ENCODE measurements around the gene RASGEF1C. TPM values are rescaled to one million over a fixed set of nuclear protein-coding genes. Genes with fewer than 3 reads are reported as not detected.
"Not testable (repeated sequence)": the region's sequence is repeated elsewhere in the genome, so short reads cannot be mapped to it uniquely, and the experiment has no call there.

Gene RASGEF1C
- total and polyA plus RNA-seq, 10 of the 15 experiments (the other 5 are each of a cell fraction or from before 2014, with no cell fraction given) = not detected

GRCh38 chr5:180210961-180211760 lies 2.1 kb upstream of the RASGEF1C start (continued):
- no peak for TF ChIP-seq E4F1 (IDR thresholded peaks at IDR 0.05; ENCODE audit: borderline replicate concordance, partially characterized antibody)

- in situ Hi-C loops (cut with MboI); H3K9me3 ChIP-seq (replicated peaks; ENCODE audit: control insufficient read depth, insufficient read depth, low read length); RAD21 ChIA-PET (ENCODE audit: unreplicated experiment); SMC1A ChIA-PET (ENCODE audit: uncharacterized antibody, unreplicated experiment); ATAC-seq; H3K4me2 ChIP-seq (ENCODE audit: control insufficient read depth, insufficient read depth); H3K79me2 ChIP-seq (ENCODE audit: control insufficient read depth, insufficient read depth, low read length); H3K27ac ChIP-seq (ENCODE audit: control insufficient read depth, insufficient read depth); H4K20me1 ChIP-seq (ENCODE audit: control insufficient read depth, insufficient read depth); POLR2A ChIA-PET; H2AFZ ChIP-seq (ENCODE audit: control insufficient read depth, low read depth, low read length); intact Hi-C loops (cut with micrococcal nuclease; ENCODE audit: unreplicated experiment); H3K9ac ChIP-seq (ENCODE audit: control insufficient read depth, insufficient read depth, low read length); BruUV-seq (replicated peaks); DNase-seq (ENCODE audit: low read depth, low spot score); H3K27me3 ChIP-seq (replicated peaks in 1 of 2; ENCODE audit: control insufficient read depth in 2 of 2, insufficient read depth in 2 of 2, low read length in 1 of 2); H3K4me1 ChIP-seq (ENCODE audit: control insufficient read depth, insufficient read depth, low read length); H3K36me3 ChIP-seq (ENCODE audit: control insufficient read depth in 2 of 2, insufficient read depth in 2 of 2, low read length in 1 of 2); H3K4me3 ChIP-seq; FAIRE-seq: not testable (repeated sequence)
- peak; percentile 69; the same call in 1 of the 2 replicates for TF ChIP-seq NFYB (IDR thresholded peaks at IDR 0.05; ENCODE audit: insufficient read depth, low read depth, low read length)
- CTCF ChIA-PET = interaction anchor here (0.8 kb wide), 1 partner anchor 119 kb away, joined by 3 read pairs; no protein-coding TSS in a partner anchor
- 76% methylated on average over 11 of the region's 12 CpGs for WGBS (ENCODE audit: insufficient coverage, insufficient replicate concordance, low lambda C conversion rate, missing lambda C conversion rate)
Measured at GRCh38 chr5:180210077-180210476, 1.1 kb upstream of the RASGEF1C start.

All from GM12878 (cell line).